H9 (cell line): ENCODE measurements around the gene OSBPL2. TPM values are rescaled to one million over a fixed set of nuclear protein-coding genes. Genes with fewer than 3 reads are reported as not detected.

Experiments
- DNase-seq: peaks from one replicate; pipeline ENCODE4 v3.0.0-alpha.2; 2017
- H2AFZ ChIP-seq: one replicate; pipeline ENCODE4 v1.6.1; 2013; ENCODE audit warnings: mild to moderate bottlenecking, low read length, control low read depth, moderate library complexity
- H2AK5ac ChIP-seq: 2 replicates; pipeline ENCODE4 v1.6.1; 2013; ENCODE audit warnings: low read length, control low read depth, mixed read lengths; ENCODE audit not compliant: insufficient read length
- H2BK120ac ChIP-seq: one replicate; pipeline ENCODE4 v1.6.1; 2013; ENCODE audit warnings: low read depth, mild to moderate bottlenecking, low read length, control low read depth, inconsistent platforms; ENCODE audit not compliant: poor library complexity, severe bottlenecking
- H2BK12ac ChIP-seq: 2 replicates; pipeline ENCODE4 v1.6.1; 2013; ENCODE audit warnings: low read length, control low read depth, mixed read lengths, low read depth; ENCODE audit not compliant: insufficient read length
- H2BK15ac ChIP-seq: 2 replicates; pipeline ENCODE4 v1.6.1; 2013; ENCODE audit warnings: low read depth, low read length, control low read depth
- H2BK20ac ChIP-seq: one replicate; pipeline ENCODE4 v1.6.1; 2013; ENCODE audit warnings: low read depth, mild to moderate bottlenecking, low read length, control low read depth, inconsistent platforms; ENCODE audit not compliant: poor library complexity, severe bottlenecking
- H2BK5ac ChIP-seq: 2 replicates; pipeline ENCODE4 v1.6.1; 2013; ENCODE audit warnings: low read length, control low read depth, mixed read lengths; ENCODE audit not compliant: insufficient read length
- H3K14ac ChIP-seq: 2 replicates; pipeline ENCODE4 v1.6.1; 2013; ENCODE audit warnings: low read length, control low read depth; ENCODE audit not compliant: insufficient read depth
- H3K18ac ChIP-seq: 2 replicates; pipeline ENCODE4 v1.6.1; 2013; ENCODE audit warnings: low read depth, mild to moderate bottlenecking, mixed read lengths, low read length, control low read depth; ENCODE audit not compliant: insufficient read length
- H3K23ac ChIP-seq: 2 replicates; pipeline ENCODE4 v1.6.1; 2013; ENCODE audit warnings: low read length, control low read depth, mixed read lengths, low read depth; ENCODE audit not compliant: insufficient read length
- H3K23me2 ChIP-seq: 2 replicates; pipeline ENCODE4 v1.6.1; 2013; ENCODE audit warnings: low read depth, mild to moderate bottlenecking, mixed read lengths, low read length, control low read depth; ENCODE audit not compliant: insufficient read length, poor library complexity, severe bottlenecking
- H3K27ac ChIP-seq: 2 replicates; pipeline ENCODE4 v1.5.1; 2013; ENCODE audit warnings: low read length, control low read depth, mixed read lengths, low read depth; ENCODE audit not compliant: insufficient read length
- H3K27me3 ChIP-seq: 2 replicates; pipeline ENCODE4 v1.6.1; 2013; ENCODE audit warnings: low read length, control low read depth, inconsistent platforms; ENCODE audit not compliant: insufficient read depth
- H3K4ac ChIP-seq: 2 replicates; pipeline ENCODE4 v1.6.1; 2013; ENCODE audit warnings: low read depth, mild to moderate bottlenecking, control low read depth, inconsistent platforms, low read length, moderate library complexity
- H3K4me1 ChIP-seq: 2 replicates; pipeline ENCODE4 v1.6.1; 2013; ENCODE audit warnings: low read length, control low read depth, inconsistent platforms; ENCODE audit not compliant: insufficient read depth
- H3K4me2 ChIP-seq: 2 replicates; pipeline ENCODE4 v1.6.1; 2013; ENCODE audit warnings: low read length, control low read depth, mixed read lengths; ENCODE audit not compliant: insufficient read length, insufficient read depth
- H3K56ac ChIP-seq: 2 replicates; pipeline ENCODE4 v1.6.1; 2013; ENCODE audit warnings: low read depth, mild to moderate bottlenecking, mixed read lengths, low read length, control low read depth; ENCODE audit not compliant: insufficient read length
- H3K79me1 ChIP-seq: 2 replicates; pipeline ENCODE4 v1.6.1; 2013; ENCODE audit warnings: low read depth, mild to moderate bottlenecking, moderate library complexity, low read length, control low read depth, inconsistent platforms; ENCODE audit not compliant: insufficient read depth, poor library complexity, severe bottlenecking
- H3K79me2 ChIP-seq: 2 replicates; pipeline ENCODE4 v1.6.1; 2013; ENCODE audit warnings: low read length, control low read depth, inconsistent platforms; ENCODE audit not compliant: insufficient read depth
- H3K9ac ChIP-seq: 2 replicates; pipeline ENCODE4 v1.6.1; 2013; ENCODE audit warnings: low read length, control low read depth, mixed read lengths; ENCODE audit not compliant: insufficient read length; ENCODE audit errors: extremely low read depth
- H3K9me3 ChIP-seq: one replicate; pipeline ENCODE4 v1.6.1; 2013; ENCODE audit warnings: low read depth, low read length, inconsistent platforms; ENCODE audit not compliant: control insufficient read depth
- H3T11ph ChIP-seq: one replicate; pipeline ENCODE4 v1.6.1; 2013; ENCODE audit warnings: mild to moderate bottlenecking, low read length, control low read depth, inconsistent platforms
- H4K20me1 ChIP-seq: one replicate; pipeline ENCODE4 v1.6.1; 2013; ENCODE audit not compliant: control insufficient read depth, insufficient read length, insufficient read depth
- H4K5ac ChIP-seq: 2 replicates; pipeline ENCODE4 v1.6.1; 2013; ENCODE audit warnings: low read depth, mild to moderate bottlenecking, mixed read lengths, low read length, control low read depth; ENCODE audit not compliant: insufficient read length
- H4K8ac ChIP-seq: replicated peaks from 2 replicates; pipeline ENCODE4 v1.6.1; 2013; ENCODE audit warnings: low read length, control low read depth, mixed read lengths, low read depth; ENCODE audit not compliant: insufficient read length
- H4K91ac ChIP-seq: 2 replicates; pipeline ENCODE4 v1.6.1; 2013; ENCODE audit warnings: low read depth, mild to moderate bottlenecking, moderate library complexity, mixed read lengths, low read length, control low read depth; ENCODE audit not compliant: insufficient read length
- H3K27ac Mint-ChIP-seq, 3 experiments: 2 replicates in 2 of 3; 3 replicates in 1 of 3; pipeline ENCODE4 v1.8.0; 2020 to 2021; ENCODE audit warnings: mixed read lengths in 3 of 3, mild to moderate bottlenecking in 1 of 3, moderate library complexity in 1 of 3
- H3K27me3 Mint-ChIP-seq: 2 replicates; pipeline ENCODE4 v1.8.0; 2021; ENCODE audit warnings: low read depth, mild to moderate bottlenecking, moderate library complexity, mixed read lengths
- H3K36me3 Mint-ChIP-seq, 3 experiments: 2 replicates in 2 of 3; 3 replicates in 1 of 3; pipeline ENCODE4 v1.8.0; 2020 to 2021; ENCODE audit warnings: low read depth in 3 of 3, mixed read lengths in 3 of 3; ENCODE audit not compliant: insufficient read depth in 1 of 3
- H3K4me1 Mint-ChIP-seq, 2 experiments: 2 replicates each; pipeline ENCODE4 v1.8.0; 2020; ENCODE audit warnings: mixed read lengths in 2 of 2
- H3K4me3 Mint-ChIP-seq, 2 experiments: 2 replicates in 1 of 2; 3 replicates in 1 of 2; pipeline ENCODE4 v1.8.0; 2020 to 2021; ENCODE audit warnings: mild to moderate bottlenecking in 2 of 2, mixed read lengths in 2 of 2, moderate library complexity in 1 of 2
- H3K9me3 Mint-ChIP-seq, 2 experiments: 2 replicates in 1 of 2; 3 replicates in 1 of 2; pipeline ENCODE4 v1.8.0; 2020; ENCODE audit warnings: mild to moderate bottlenecking in 2 of 2, mixed read lengths in 2 of 2, moderate library complexity in 1 of 2
- WGBS: extraction: QIAGEN DNeasy Blood & Tissue Kit; methylation state at CpG from one replicate; pipeline ENCODE4 v1.1.7; 2013; ENCODE audit warnings: missing lambda C conversion rate, low lambda C conversion rate, mixed read lengths; ENCODE audit not compliant: insufficient read length; ENCODE audit errors: extremely low coverage; 5-methylcytosine and 5-hydroxymethylcytosine counted together
- total RNA-seq: library from RNA; stranded (reverse); gene quantifications from 2 replicates; pipeline ENCODE4 v1.2.1, GENCODE V29; 2021
- TF ChIP-seq, protein P1 (sequence below): fragments of 200-600 bp; sonication (generic); conservative IDR thresholded peaks from 3 replicates; pipeline ENCODE4 v1.8.0; 2021; ENCODE audit warnings: antibody characterized with exemption, mild to moderate bottlenecking

OSBPL2 gene
- total RNA-seq, 1 experiment from 2014 or later: 47.3 TPM

DNA sequence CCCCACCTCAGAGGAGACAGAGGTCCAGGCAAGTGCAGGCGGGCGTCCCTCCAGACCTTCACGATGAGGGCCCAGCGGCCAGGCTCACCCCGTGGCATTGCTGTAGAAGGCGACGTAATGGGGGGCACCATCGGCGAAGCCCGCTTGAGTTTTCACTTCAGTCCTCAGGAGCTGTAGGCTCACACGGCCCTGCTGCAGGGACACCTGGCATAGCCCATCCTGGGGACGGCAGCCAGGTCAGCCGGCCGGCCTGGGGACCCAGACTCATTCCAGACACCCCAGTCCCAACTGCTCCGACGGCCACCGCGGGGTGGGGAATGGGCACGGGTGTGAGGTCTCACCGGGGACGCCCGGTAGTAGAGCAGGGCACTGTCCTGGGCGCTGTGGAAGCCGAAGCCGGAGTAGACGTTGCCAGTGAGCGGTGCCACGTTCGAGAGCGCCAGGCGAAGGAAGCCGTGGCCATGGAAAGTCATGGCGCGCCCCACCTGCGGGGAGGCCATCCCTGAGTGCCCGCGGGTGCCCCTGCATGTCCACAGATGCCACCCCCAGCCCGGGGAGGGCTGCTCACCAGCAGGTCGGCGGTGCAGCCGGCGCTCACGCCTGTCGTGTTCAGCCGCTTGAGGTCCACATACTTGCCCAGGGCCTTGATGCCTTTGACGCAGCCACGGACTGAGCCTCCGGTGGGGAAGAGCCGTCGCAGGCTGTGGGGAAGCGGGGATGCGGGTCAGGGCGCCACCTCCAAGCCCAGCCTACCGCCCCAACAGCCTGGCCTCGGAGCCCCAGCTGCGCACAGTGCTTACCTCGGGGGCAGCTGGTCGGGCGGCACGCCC is 73.7 kb downstream of the OSBPL2 start:
- Histone ChIP-seq H2AFZ (no peak overlapping the region), H3T11ph (no peak overlapping the region), H4K5ac (no peak overlapping the region), H3K79me2 (no peaks in the 10 kb centered on the region), H3K23me2 (no peaks in the 10 kb centered on the region), H3K56ac (no peak overlapping the region), H4K8ac (no peak overlapping the region), H2BK20ac (no peak overlapping the region), H3K27me3 (no peaks in the 10 kb centered on the region), H3K23ac (no peak overlapping the region), H3K18ac (no peak overlapping the region), H3K9me3 (no peaks in the 10 kb centered on the region), H2BK5ac (no peak overlapping the region), H3K4ac (no peak overlapping the region), H2BK12ac (no peak overlapping the region), H3K4me1 (no peaks in the 10 kb centered on the region), H3K9ac (no peak overlapping the region), H2BK15ac (no peak overlapping the region), H2AK5ac (no peak overlapping the region), H3K27ac (no peak overlapping the region), H2BK120ac (no peak overlapping the region), H3K79me1 (no peaks in the 10 kb centered on the region), H4K91ac (no peak overlapping the region), H3K4me2 (no peak overlapping the region), H3K14ac (no peak overlapping the region), H4K20me1 (no peaks in the 10 kb centered on the region)
- Mint-ChIP-seq H3K27ac (no peak overlapping the region), H3K9me3 (no peaks in the 10 kb centered on the region), H3K36me3 (peaks cover 19 to 64% (median 63%) of the 10 kb centered on the region in 3 experiments), H3K4me1 (no peaks in the 10 kb centered on the region), H3K4me3 (no peak overlapping the region), H3K27me3 (no peaks in the 10 kb centered on the region)
- DNase-seq: no peak
- TF ChIP-seq, protein P1, sequence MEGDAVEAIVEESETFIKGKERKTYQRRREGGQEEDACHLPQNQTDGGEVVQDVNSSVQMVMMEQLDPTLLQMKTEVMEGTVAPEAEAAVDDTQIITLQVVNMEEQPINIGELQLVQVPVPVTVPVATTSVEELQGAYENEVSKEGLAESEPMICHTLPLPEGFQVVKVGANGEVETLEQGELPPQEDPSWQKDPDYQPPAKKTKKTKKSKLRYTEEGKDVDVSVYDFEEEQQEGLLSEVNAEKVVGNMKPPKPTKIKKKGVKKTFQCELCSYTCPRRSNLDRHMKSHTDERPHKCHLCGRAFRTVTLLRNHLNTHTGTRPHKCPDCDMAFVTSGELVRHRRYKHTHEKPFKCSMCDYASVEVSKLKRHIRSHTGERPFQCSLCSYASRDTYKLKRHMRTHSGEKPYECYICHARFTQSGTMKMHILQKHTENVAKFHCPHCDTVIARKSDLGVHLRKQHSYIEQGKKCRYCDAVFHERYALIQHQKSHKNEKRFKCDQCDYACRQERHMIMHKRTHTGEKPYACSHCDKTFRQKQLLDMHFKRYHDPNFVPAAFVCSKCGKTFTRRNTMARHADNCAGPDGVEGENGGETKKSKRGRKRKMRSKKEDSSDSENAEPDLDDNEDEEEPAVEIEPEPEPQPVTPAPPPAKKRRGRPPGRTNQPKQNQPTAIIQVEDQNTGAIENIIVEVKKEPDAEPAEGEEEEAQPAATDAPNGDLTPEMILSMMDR: no peak
- no CpG with 5 or more reads among the region's 60 CpGs for WGBS
